Heart left ventricle (tissue), 13 donors: Measurements from ENCODE around the gene ATP5F1A.

ENCODE experiments used
- CTCF ChIP-seq, 12 donors: fragments of 200-600 bp; sonication (generic) in 4 of 12; IDR thresholded peaks; one replicate each; pipeline versions ENCODE4 v1.5.0 to v1.8.0; 2018 to 2022; ENCODE audit warnings: antibody characterized with exemption in 12 of 12, mild to moderate bottlenecking in 5 of 12
- POLR2A ChIP-seq, 2 donors: fragments of 450-650 bp; IDR thresholded peaks; one replicate each; pipeline ENCODE4 v1.6.1; 2017; ENCODE audit warnings: antibody characterized with exemption in 2 of 2, mild to moderate bottlenecking in 2 of 2, moderate library complexity in 2 of 2
- donor health status: ischemic (EF 13 %, LVEDD 7.1; RV severe dilation, severe dysfunction).
- donor health status: DM: no; HTN: yes; CAD: no.
- donor health status: DM: no; HTN: no; CAD: no.
- donor health status: ischemic (EF 25% LVEDD 6.9; RV normal size, moderate dysfunction).
- donor health status: ischemic (EF 25% LVEDD 5.7; RV mildly dilated, moderate dysfunction).
- donor health status: ischemic (EF 35%, LVEDD 5.7; RV mildly dilated, moderate dysfunction).
- donor health status: nonischemic (EF 11% LVEDD 7.7; RV severe dilation, severe dysfunction).
- donor health status: DM: yes; HTN: yes; CAD: no.
- donor health status: PGD.
- donor health status: ischemic (EF 29% LVEDD 5.4; RV normal size, mild dysfunction).
- donor health status: nonischemic (EF 23%, LVEDD 6.1; RV moderate dilation, normal function).

- TF ChIP-seq CTCF (IDR thresholded peaks at IDR 0.05) = no peak
- no peak for TF ChIP-seq POLR2A (IDR thresholded peaks at IDR 0.05)
Observed at GRCh38 chr18:46140173-46140572, 42.1 kb upstream of the ATP5F1A start.
